Dermis blood vessel endothelial cell (primary cell): ENCODE data around the gene ST14. TPM values are rescaled to one million over a fixed set of nuclear protein-coding genes. Genes with fewer than 3 reads are reported as not detected.
"Not testable (repeated sequence)": the region's sequence is repeated elsewhere in the genome, so short reads cannot be mapped to it uniquely, and the experiment has no call there.

Experiments used
- DNase-seq: peaks from one replicate; pipeline ENCODE4 v3.0.0; 2010
- total RNA-seq: library from RNA; depleted of rRNA; stranded (reverse); fragments of >200 nt; gene quantifications from 2 replicates; pipeline ENCODE4 v1.2.3, GENCODE V29; 2014

The ST14 gene
- total RNA-seq, 1 donor from 2014 or later: 0.34 TPM

DNA sequence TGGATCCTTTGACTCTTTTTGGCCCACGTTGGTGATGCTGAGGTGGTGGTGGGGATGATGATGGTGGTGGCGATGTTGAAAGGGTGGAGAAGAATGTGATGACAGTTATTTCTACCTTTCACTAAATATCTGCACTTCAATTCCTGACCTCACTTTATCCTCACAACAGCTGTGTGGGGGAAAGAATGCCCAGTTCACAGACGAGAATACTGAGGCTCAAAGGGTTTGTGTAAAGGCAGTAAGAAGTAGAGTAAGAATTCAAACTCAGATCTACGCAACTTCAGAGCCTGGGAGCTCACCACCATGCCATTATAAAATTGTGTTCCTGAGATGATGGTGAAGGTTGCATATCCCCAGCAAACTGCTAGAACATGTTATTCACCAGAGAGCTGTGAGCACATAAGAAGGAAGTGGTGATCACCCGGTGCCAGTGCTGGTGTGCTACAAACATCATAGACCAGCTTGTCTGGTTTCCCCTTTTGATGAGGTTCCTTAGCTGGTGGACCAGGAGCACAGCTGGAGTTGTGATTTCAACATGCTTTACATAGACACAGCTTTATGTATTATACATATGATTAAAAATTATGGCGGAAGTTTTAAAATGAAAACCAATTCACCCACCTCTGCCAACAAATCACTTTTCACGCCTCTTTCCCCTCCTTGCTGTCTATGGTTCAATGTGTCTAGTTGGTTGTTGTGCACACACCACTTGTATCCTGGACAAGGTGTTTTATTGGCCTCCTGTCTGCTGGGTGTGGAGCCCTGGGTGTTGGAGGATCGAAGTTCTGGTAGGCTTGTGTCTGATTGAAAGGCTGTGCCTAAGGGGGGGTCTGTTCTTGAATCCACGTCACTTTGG, 6.2 kb downstream of the ST14 start:
- DNase-seq: no peak

DNA sequence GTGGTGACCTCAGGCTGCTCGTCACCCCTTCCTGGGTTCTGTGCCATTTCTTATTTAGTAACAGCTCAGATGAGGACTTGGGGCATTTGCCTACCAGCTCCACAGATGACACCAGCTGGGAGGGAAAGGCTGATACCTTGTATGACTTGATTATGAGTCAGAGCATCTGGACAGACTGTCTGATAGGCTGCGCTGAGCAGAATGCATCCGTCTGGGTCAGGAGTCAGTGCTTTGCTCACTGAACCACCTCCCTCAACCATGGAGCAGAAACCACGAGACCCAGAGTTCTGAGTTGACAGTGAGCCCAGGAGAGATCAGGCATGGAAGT, 6.8 kb downstream of the ST14 start:
- peak; percentile 75 for DNase-seq

DNA sequence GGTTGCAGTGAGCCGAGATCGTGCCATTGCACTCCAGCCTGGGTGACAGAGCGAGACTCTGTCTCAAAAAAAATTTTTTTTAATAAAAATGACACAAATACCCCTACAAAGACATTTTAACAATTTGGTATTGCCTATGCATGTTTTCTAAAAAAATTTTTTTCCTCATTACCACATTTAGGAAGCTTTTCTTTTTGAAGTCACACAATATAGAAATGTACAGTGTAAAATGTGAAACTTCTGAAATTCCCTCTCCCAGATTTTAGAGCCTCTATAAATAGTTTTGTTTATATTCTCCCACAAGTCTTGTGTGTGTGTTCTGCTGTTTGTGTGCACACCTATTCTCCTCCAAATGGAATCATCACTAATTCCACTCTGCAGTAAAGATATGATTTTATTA, 7.6 kb downstream of the ST14 start:
- DNase-seq: no peak

DNA sequence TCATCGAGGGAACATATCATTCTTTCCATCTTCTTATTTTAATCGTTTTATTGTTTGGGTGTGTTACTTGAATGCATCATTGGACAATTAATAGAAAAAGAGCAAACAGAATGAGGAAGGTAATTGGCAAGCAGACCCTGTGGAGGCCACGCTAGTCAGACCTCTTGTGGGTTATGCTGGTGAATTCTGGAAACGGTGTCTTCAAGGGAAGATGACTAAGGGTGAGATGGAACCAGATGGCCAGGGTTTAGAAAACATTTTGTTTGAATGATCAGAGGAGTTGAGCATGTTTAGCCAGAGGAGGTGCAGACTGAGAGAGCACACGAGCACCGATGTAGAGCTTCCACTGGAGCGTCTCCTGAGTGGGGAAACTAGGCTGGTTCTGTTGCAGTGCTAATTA, 8.5 kb downstream of the ST14 start:
- DNase-seq: no peak

DNA sequence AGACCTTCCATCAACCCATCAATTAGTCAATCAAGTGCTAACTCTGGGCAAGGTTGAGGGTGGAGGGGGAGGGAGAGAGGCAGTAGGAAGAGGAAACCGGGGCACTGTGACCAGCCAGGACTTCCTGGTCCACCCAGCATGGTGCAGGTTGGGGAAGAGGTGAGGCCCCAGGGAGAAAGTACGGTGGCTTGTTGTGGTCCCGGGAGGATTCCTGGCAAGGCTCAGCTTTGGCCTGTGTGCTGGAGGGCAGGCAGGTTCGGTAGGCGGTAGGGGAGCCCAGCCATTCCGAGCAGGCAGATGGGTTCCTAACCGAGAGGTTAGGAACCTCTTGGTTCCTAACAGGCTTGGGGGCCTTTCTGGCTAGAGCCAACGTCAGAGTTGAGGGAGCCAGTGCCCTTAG, 10.8 kb downstream of the ST14 start:
- no peak for DNase-seq

DNA sequence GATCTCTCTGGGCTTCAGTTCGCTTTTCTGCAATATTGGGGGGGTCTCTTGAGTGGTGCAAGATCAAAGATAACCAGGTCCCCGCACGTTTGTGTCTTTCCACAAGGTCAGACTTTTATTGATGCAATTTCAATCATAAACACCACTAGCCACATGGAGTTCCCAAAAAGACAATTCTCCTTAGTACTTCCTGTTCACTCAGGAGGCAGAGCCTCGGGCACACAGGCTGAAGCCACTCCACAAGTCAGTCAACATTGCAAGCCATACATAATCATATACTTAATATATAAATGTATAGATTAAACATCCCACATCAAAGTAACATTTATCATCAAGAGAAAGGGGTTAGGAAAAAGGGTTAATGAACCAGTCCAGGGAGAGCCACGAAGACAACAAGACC, 12.0 kb downstream of the ST14 start:
- no peak for DNase-seq

DNA sequence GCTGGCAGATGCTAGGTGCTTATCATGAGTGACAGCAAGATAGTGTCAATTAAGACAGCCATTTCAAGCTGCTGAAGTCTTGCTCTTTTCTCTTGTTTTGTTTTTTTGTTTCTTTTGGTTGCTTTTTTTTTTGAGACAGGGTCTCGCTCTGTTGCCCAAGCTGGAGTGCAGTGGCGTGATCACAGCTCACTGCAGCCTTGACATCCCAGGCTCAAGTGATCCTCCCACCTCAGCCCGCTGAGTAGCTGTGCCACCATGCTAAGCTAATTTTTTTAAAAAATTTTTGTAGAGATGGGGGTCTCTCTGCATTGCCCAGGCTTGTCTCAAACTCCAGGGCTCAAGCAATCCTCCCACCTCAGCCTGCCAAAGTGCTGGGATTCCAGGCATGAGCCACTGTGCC, 12.4 kb downstream of the ST14 start:
- not testable (repeated sequence) for DNase-seq

DNA sequence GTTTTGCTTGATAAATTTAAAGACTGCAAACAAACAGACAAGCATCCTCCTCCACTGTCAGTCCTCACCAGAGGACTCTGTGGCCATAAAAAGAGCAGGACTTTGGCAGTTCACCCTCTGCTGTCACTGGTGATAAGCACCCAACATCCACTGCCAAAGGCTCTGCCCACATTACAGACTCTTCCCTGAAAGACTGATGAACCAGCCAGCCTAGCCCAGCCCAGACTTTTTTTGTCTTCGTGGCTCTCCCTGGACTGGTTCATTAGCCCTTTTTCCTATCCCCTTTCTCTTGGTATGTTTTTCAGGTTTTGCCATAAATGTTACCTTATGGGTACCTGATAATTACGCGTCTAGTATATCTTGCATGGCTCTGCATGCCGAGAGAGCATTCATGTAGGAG, 15.1 kb downstream of the ST14 start:
- DNase-seq: no peak

DNA sequence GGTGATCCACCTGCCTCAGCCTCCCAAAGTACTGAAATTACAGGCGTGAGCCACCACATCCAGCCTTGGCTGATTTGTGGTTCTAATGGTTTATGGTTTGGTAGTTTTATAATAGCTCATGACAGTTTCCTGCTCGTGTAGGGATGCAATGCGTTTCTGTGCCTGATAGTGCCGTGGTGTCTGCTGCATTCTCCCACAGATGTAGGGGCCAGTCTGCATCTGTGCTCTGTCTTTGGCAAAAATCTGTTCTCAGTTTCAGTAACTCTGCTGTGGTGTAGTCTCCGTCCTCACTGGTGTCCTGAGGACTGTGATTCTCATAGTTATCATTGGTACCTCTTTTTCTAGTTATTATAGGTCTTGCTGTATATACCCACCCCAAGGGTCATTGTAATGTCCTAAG, 16.3 kb downstream of the ST14 start:
- no peak for DNase-seq

DNA sequence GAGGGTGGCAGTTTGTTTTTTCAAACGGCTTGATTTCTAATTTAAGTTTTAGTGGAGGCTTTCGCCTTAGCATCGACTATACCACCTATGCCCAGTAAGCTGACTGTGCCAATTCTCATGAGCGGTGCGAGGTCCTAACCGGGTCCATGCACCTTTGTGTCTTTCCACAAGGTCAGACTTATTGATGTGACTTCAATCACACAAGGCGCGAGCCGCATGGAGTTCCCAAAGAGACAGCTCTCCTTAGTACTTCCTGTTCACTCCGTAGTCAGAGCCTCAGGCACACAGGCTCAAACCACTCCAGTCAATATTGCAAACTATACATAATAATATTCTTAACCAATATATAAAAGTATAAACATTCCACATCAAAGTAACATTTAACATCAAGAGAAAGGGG, 18.2 kb downstream of the ST14 start:
- DNase-seq: no peak

DNA sequence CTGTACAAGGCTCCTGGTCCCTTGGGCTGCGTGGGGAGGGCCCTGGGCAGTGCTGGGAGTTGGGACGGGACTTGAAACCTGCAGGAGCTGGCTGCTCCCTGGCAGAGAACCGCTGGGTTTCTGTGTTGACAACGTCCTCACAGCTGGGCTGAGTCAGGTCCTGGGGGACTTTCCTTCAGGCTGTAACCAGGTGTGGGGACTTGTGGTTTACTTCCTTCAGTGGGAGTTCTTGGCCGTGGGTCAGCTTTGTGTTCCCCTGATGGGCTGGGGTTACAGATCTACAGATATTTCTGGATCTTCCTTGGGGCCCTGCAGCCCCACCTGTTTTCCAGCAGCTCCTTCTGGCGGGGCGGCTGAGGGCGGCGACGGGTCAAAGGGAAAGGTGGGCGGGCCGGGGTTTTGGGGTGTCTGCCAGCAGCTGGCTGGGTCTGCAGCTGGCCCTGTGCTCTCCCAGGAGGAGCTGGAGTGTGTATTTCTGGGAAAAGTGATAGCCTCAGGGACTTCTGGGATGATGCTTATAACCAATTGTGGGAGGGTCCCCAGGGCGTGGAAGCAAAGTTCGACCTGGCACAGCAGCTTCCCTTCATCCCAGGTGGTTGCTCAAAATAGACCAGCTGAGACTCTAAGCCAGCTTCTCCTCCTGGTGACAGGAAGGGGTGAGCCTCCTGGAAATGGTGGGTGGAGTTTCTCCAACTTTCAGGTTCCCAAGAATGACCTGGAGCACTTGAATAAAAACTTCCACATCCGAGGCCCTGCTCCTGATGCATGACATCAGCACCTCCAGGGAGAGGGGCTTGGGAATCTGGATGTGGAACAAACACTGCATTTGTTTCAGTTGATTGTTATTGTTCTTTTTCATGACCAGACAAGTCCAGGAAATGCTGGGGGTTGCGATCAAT, 19.1 kb downstream of the ST14 start:
- no peak for DNase-seq

DNA sequence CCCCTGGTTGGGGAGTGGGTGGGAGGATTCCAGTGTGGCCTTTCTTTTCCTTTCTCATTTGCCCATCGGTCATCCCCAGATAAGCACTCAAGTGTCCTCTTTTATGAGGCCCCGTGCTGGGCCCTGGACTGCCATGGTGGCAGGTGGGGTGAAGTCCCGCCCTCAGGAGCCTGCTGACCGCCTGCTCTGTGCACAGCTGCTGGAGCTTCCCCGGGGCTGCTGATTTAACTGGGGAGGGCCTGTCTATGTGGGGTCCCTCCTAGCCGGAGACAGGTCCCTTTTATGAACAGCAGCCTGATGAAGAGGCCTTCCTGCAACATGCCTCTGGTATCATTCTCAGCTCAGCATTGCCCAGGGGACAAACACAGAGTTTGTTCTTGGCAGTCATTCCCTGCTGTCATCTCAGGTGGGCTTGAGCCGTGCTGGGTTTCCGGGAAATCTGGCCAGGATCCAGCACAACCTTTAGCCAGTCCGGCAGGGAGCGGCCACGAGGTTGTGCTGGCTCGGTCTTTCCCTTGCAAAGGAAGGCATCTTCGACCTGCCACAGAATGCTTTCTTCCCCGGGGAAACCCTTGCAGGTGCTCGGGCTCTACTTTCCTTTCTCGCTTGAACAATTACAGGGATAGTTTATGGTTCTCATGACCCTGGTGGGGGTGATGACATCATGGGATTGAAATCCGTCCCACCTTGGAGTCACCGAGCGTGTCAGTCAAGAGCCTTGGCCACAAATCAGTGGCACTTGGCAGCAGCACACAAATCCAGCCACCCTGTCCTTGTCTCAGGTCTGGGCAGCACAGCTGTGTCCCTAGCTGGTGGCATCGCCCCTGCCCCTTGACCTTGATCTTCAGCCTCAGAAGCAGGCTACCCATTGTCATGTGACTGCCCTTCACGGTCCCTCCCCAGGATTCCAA, 20.1 kb downstream of the ST14 start:
- no peak for DNase-seq

DNA sequence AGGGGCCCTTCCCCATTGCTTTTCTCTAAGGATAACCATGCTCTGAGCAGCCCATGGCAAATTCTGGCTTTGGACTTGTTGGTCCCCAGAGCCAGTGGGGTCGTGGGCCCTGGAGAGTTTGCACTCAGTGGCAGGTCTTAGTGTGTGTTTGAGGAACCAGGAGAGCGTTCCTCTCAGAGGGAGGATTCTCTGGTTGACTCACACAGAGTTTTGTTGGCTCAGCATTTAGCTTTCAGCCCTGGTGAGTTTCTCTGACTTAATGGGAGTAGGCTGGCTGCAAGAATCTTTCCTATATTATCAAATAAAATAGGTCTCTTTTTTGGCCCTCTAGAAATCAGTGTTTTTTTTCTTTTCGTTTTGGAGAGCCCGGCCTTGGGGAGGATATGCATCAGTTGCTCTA, 20.9 kb downstream of the ST14 start:
- no peak for DNase-seq

DNA sequence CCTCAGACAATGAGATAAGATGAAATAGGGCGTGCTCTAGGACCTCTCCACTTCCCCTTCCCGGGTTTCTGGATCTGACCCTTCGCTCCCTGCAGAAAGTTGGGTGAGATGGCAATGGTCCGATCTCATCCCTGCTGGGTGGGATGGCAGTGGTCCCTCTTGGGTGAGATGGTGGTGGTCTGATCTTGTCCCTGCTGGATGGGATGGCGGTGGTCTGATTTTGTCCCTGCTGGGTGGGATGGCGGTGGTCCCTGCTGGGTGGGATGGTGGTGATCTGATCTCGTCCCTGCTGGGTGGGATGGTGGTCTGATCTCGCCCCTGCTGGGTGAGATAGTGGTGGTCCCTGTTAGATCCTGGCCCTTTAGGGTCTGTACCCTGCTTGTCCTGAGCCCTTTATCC, 21.3 kb downstream of the ST14 start:
- DNase-seq: no peak

DNA sequence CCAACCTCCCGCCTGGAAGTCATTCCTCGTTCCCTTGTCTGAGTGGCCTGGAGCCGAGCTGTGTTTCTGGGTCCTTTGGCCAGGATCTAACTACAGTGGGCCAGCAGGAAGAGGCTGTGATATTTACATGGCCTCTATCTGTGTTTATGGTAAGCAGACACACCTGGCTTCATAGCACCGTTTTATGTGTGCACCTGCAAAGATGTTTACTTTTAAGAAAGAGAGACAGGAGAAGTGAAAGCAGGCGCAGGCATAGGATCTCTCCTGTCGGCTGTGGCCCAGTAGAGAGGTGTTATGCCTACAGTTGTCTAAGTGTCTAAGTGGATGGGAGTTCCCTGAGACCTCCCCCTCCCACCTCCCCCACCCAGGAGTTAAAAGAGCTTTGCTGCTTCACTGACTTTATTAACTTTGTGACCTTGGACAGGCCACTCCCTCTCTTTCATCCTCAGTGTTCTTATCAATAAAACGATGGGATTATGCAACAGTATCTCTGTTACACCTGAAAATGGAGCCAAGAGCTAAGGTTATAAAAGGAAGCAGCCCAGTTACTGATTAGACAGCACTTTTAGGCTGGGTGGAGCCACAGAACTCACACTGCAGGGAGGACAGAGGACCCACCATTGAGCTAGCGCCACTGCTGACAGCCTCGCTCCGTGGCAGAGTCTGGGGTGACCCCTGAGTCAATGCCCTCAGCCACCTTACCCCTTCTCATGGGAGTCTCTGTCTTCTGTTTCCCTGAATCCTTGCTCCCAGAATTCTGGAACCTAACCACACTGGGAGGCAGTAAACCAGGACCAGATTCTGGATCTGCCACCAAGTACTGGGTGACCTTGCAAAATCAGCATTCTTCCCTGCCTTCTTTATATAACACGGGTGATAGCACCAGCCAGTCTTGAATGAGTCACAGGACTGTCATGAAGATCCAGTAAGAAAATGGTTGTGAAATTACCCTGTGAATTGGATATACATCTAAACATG, 22.0 kb downstream of the ST14 start:
- DNase-seq: no peak

DNA sequence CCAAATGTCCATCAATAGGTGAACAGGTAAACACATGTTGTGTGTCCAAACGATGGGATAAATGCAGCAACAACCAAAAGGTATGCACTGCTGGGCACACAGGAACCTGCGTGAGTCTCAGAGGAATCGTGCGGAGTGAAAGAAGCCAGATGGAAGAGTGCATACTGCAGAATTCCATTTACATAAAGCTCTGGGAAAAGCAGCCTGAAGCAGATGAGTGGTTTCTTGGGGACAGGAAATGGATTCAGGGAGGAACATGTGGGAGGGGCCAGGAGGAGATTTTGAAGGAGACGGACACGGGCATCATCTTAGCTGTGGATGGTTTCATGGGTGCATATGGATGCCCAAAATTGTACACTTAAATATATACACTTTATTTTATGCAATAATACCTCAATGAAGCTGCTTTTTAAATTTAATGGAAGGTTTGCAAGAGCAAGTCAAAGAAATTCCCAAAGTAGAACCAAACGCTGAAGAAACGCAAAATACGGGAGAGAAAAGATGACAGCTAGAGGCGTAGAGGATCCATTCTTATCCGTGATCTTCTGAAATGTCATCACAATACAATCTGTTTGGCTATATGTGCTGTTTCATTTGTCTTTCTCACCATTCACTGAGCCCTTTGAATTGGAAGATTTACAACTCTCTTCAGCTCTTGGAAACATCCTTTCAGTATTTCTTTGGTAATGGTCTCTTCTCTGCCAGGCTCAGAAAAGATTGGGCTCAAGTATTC, 24.5 kb downstream of the ST14 start:
- no peak for DNase-seq

DNA sequence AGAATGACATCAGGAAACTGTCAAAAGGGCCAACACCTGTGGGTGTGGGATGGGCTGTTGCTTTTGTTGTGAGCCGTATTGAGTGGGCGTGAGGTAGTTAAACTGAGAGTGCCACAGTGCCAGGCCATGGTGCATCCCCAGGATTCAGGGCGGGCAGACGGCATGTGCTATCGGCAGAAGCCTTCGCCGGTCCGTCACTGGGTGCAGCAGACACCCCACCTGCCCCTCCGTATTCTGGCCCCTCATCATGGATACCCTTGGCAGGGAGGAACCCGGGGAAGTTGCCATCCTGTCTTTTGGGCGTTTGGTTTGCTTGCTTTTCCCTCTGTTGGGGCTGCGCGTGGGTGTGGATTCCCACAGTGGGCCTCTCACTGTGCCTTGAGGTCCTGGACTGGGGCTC, 27.5 kb downstream of the ST14 start:
- DNase-seq: no peak

DNA sequence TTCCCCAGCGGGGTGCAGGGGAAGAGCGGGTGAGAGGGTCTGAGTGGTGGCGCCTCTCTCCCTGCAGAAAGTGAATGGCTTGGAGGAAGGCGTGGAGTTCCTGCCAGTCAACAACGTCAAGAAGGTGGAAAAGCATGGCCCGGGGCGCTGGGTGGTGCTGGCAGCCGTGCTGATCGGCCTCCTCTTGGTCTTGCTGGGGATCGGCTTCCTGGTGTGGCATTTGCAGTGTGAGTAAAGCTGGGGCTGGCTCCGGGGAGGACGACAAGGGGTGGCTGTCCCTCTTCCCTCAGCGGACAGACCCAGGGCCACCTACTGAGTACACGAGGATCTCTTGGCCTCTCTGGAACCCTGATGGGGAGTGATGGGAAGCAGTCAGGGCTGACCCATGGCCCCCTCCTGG, 28.5 kb downstream of the ST14 start:
- DNase-seq: no peak

DNA sequence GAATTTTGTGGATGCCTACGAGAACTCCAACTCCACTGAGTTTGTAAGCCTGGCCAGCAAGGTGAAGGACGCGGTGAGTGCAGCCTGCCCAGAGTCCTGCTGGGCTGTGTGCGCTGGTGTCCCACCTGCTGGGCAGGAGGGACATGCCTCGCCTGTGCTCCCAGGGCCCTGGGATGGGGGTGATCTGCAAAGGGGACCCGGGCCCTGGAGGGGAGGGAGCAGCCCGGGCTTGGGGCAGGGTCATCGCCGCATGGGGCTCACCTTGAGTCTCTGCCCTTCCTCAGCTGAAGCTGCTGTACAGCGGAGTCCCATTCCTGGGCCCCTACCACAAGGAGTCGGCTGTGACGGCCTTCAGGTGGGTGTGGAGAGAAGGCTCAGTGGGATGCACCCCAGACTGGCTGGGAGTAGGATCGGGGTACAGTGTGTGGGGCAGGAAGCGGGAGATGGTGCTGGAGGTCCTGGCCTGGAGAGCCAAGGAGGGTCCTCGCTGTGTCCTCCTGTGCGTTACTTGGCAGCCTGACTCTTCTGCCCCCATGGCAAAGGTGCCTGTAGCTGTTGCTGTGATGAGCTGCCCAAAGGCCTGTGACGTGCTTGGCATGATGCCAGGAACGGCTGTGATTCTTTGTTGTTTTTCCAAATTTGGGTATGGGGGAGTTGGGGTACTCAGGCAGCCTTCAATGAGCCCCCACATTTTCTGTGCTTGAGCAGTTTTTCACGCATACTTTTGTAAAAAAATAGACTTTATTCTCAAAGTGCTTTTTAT, 29.2 kb downstream of the ST14 start:
- no peak for DNase-seq

DNA sequence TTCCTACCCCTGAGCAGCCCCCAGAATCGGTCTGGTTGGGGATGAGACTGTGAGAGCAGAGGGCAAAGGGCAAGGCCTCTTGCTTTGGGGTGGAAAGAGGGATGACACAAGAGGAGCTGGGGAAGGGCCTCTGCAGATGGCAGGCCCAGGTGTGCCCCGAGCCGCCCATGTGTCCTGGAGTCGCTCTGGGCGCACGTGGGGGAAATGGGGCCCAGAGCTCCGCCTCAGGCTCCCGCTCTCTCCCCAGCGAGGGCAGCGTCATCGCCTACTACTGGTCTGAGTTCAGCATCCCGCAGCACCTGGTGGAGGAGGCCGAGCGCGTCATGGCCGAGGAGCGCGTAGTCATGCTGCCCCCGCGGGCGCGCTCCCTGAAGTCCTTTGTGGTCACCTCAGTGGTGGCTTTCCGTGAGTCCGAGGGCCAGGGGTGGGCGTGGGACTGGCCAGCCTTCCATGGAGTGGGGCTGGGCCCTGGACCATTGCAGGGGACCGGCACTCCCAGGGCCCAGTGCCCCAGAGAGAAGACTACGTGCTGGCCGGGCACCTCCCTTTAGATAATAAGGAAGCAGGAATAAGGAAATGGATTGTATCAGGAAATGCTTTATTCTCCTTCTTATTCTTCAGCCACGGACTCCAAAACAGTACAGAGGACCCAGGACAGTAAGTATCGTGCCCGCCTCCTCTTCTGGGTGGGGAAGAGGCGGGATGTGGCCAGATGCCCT, 30.1 kb downstream of the ST14 start:
- no peak for DNase-seq
